Mesendoderm (in vitro differentiated cells): Measurements from ENCODE around the gene PIGW.

Experiments used
- DNase-seq: peaks from one replicate; pipeline ENCODE4 v3.0.0; 2013
- H2AK5ac ChIP-seq: 2 replicates; pipeline ENCODE4 v1.6.1; 2013; ENCODE audit warnings: low read length, inconsistent platforms
- H2BK120ac ChIP-seq: 2 replicates; pipeline ENCODE4 v1.6.1; 2013; ENCODE audit warnings: low read depth, mild to moderate bottlenecking, low read length, moderate library complexity, mixed read lengths
- H2BK15ac ChIP-seq: replicated peaks from 2 replicates; pipeline ENCODE4 v1.6.1; 2013; ENCODE audit warnings: low read depth, mild to moderate bottlenecking, moderate library complexity
- H2BK5ac ChIP-seq: 2 replicates; pipeline ENCODE4 v1.6.1; 2013; ENCODE audit warnings: low read length, inconsistent platforms
- H3K18ac ChIP-seq: 2 replicates; pipeline ENCODE4 v1.6.1; 2013; ENCODE audit warnings: mild to moderate bottlenecking, low read length, mixed read lengths
- H3K23ac ChIP-seq: one replicate; pipeline ENCODE4 v1.6.1; 2013; ENCODE audit warnings: low read length
- H3K27ac ChIP-seq: 2 replicates; pipeline ENCODE4 v1.5.1; 2013; ENCODE audit warnings: low read depth, mild to moderate bottlenecking, inconsistent platforms, low read length, moderate library complexity
- H3K27me3 ChIP-seq: 2 replicates; pipeline ENCODE4 v1.6.1; 2013; ENCODE audit warnings: low read length, control low read depth, mild to moderate bottlenecking, inconsistent platforms; ENCODE audit not compliant: insufficient read depth, poor library complexity
- H3K36me3 ChIP-seq: 2 replicates; pipeline ENCODE4 v1.6.1; 2013; ENCODE audit warnings: low read length, inconsistent platforms; ENCODE audit not compliant: control insufficient read depth, insufficient read depth
- H3K4ac ChIP-seq: one replicate; pipeline ENCODE4 v1.6.1; 2013; ENCODE audit warnings: low read depth, mild to moderate bottlenecking, low read length, moderate library complexity
- H3K4me1 ChIP-seq: 2 replicates; pipeline ENCODE4 v1.6.1; 2013; ENCODE audit warnings: low read depth, low read length, inconsistent platforms; ENCODE audit not compliant: control insufficient read depth
- H3K4me2 ChIP-seq: 2 replicates; pipeline ENCODE4 v1.6.1; 2013; ENCODE audit warnings: low read length
- H3K4me3 ChIP-seq: 2 replicates; pipeline ENCODE4 v1.5.1; 2013; ENCODE audit warnings: mild to moderate bottlenecking, low read length
- H3K56ac ChIP-seq: one replicate; pipeline ENCODE4 v1.6.1; 2013; ENCODE audit warnings: low read length
- H3K79me1 ChIP-seq: 2 replicates; pipeline ENCODE4 v1.6.1; 2013; ENCODE audit warnings: low read length, inconsistent platforms
- H3K79me2 ChIP-seq: 2 replicates; pipeline ENCODE4 v1.6.1; 2013; ENCODE audit warnings: mild to moderate bottlenecking, low read length; ENCODE audit not compliant: control insufficient read depth, insufficient read depth
- H3K9ac ChIP-seq: 2 replicates; pipeline ENCODE4 v1.6.1; 2013; ENCODE audit warnings: low read length, inconsistent platforms
- H4K5ac ChIP-seq: one replicate; pipeline ENCODE4 v1.6.1; 2013; ENCODE audit warnings: low read length
- H4K8ac ChIP-seq: one replicate; pipeline ENCODE4 v1.6.1; 2013; ENCODE audit warnings: low read depth, mild to moderate bottlenecking, control low read depth, low read length, moderate library complexity
- WGBS: extraction: QIAGEN DNeasy Blood & Tissue Kit; methylation state at CpG from one replicate; pipeline ENCODE4 v1.1.7; 2013; ENCODE audit warnings: low lambda C conversion rate, missing lambda C conversion rate; ENCODE audit not compliant: insufficient coverage; ENCODE audit errors: extremely low coverage; 5-methylcytosine and 5-hydroxymethylcytosine counted together

PIGW gene

DNA sequence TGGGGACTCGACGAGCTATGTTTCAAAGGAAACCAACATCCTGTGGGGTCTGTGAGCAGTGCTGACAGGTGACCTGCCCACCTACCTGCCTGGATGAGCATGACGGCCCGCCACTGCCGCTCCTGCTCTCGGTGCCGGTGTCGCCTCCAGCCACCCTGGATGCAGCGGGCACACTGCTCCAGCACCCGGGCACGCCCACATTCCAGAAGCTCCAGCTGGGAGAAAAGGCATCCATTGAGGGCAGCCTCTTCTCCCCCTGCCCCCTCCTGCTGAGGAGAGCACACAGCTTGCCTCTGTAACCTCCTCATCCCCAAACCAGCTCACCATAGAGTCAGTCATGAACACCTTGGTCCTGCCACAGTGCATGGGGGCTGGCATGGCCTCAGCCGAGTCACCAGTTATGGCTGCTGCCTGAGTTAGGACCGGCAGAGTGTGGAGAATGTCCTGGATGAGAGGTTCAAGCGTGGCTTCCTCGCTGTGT lies 34.0 kb upstream of the PIGW start:
- Histone ChIP-seq H2BK120ac (no peak overlapping the region), H3K36me3 (peaks cover 24% of the 10 kb centered on the region), H3K4me1 (no peaks in the 10 kb centered on the region), H4K5ac (no peak overlapping the region), H3K56ac (no peak overlapping the region), H3K4ac (no peak overlapping the region), H4K8ac (no peak overlapping the region), H2BK15ac (no peak overlapping the region), H2AK5ac (no peak overlapping the region), H3K9ac (no peak overlapping the region), H3K79me1 (no peaks in the 10 kb centered on the region), H3K27me3 (no peaks in the 10 kb centered on the region), H3K27ac (no peak overlapping the region), H3K79me2 (no peaks in the 10 kb centered on the region), H3K18ac (no peak overlapping the region), H2BK5ac (no peak overlapping the region), H3K4me3 (no peak overlapping the region), H3K23ac (no peak overlapping the region), H3K4me2 (no peak overlapping the region)
- WGBS, result no CpG with 5 or more reads among the region's 15 CpGs
- no peak for DNase-seq

DNA sequence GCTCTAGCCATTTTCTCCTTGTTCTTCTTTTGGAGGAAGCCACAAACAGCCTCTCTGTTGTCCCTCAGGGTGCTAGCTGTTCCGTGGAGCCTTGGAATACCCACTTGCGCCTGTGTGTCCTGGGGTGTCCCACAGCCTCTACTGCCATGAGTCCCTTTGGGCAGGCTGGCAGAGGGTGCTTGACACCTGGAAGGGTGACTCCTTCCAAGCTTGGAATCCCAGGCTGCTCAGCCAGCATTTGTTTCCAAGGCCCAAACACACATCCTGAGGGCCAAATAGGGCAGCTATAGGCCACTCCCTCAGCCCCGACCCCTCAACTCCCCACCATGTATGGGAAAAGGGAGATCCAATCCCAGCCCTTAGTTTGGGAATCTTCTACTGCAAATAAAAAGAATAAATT lies 33.4 kb upstream of the PIGW start:
- no CpG with 5 or more reads among the region's 3 CpGs for WGBS

DNA sequence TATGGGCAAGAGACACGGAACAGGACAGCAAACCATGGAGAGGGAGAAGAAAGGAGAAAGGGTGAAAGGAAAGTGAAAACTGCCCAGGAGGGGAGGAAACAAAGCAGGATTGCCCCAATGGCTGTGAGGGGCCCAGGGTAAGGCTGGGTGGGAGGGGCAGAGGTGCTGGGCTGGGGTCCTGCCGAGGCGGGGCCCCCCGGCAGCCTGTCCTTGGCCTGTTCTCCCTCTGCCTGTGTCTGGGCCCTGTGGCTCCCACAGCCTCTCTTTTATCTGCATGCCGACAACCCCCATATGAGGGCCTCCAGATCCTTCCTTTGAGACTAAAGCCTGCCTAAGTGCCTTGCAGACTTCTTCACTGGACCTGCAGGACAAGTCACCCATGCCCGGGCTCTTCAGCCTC lies 32.8 kb upstream of the PIGW start:
- Histone ChIP-seq H3K56ac (no peak overlapping the region), H3K36me3 (peaks cover 33% of the 10 kb centered on the region), H2BK15ac (no peak overlapping the region), H3K27ac (no peak overlapping the region), H3K4ac (no peak overlapping the region), H4K8ac (no peak overlapping the region), H2BK5ac (no peak overlapping the region), H3K18ac (no peak overlapping the region), H3K79me1 (no peaks in the 10 kb centered on the region), H3K23ac (no peak overlapping the region), H3K4me3 (no peak overlapping the region), H3K79me2 (no peaks in the 10 kb centered on the region), H3K27me3 (no peaks in the 10 kb centered on the region), H2AK5ac (no peak overlapping the region), H3K9ac (no peak overlapping the region), H3K4me2 (no peak overlapping the region), H4K5ac (no peak overlapping the region), H3K4me1 (no peaks in the 10 kb centered on the region), H2BK120ac (no peak overlapping the region)
- whole genome bisulfite sequencing, result no CpG with 5 or more reads among the region's 6 CpGs
- no peak for DNase-seq

More for the DNA sequence above, 33.4 kb upstream of the PIGW start:
- Histone ChIP-seq H3K4me2 (no peak overlapping the region), H3K9ac (no peak overlapping the region), H3K4me3 (no peak overlapping the region), H2BK15ac (no peak overlapping the region), H3K27me3 (no peaks in the 10 kb centered on the region), H3K4me1 (no peaks in the 10 kb centered on the region), H3K27ac (no peak overlapping the region), H3K4ac (no peak overlapping the region), H3K79me2 (no peaks in the 10 kb centered on the region), H2AK5ac (no peak overlapping the region), H3K56ac (no peak overlapping the region), H4K5ac (no peak overlapping the region), H4K8ac (no peak overlapping the region), H3K23ac (no peak overlapping the region), H3K36me3 (peaks cover 28% of the 10 kb centered on the region), H2BK120ac (no peak overlapping the region), H2BK5ac (no peak overlapping the region), H3K18ac (no peak overlapping the region), H3K79me1 (no peaks in the 10 kb centered on the region)
- DNase-seq, result no peak

DNA sequence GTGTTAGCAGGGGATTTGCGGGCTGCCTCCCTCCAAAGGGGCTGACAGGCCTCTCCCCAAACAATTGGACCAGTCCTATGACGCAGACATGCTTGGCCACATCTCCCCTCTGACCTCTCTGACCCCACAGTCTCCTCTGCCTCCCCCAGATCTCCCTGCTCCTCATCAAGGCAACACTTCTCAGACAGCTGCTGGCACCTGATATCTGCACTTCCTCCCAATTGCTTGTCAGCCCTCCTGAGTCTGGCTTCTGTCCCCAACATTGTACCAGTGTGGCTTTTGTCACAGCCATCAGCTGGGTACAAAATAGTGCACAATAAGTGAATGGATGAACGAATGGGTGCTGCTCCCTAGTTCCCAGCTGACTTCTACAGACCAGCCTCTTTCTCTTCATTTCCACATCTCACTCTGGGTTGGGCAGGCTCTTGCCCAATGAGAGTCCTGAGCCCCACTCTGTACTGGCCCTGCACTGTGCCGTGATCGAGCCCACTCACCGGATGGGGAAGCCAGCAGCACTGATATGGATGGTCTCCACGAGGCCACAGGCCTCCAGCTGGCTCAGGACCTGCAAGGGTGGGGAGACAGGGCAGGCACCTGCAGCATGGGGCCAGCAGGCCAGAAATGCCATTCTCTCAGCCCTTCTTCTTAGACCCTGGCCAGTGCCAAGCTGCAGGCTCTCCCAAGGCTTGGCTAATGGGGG lies 31.2 kb upstream of the PIGW start:
- H3K56ac ChIP-seq, result no peak overlapping the region
- H3K9ac ChIP-seq, result no peak overlapping the region
- no peak overlapping the region for H2BK120ac ChIP-seq
- no peak overlapping the region for H3K4me2 ChIP-seq
- H3K4ac ChIP-seq, result no peak overlapping the region
- H4K5ac ChIP-seq, result no peak overlapping the region
- no peak overlapping the region for H2BK15ac ChIP-seq
- H3K18ac ChIP-seq, result no peak overlapping the region
- H4K8ac ChIP-seq, result no peak overlapping the region
- H3K27me3 ChIP-seq, result no peaks in the 10 kb centered on the region
- WGBS, result no CpG with 5 or more reads among the region's 7 CpGs
- H2BK5ac ChIP-seq, result no peak overlapping the region
- peaks cover 31% of the 10 kb centered on the region for H3K36me3 ChIP-seq
- H3K4me3 ChIP-seq, result no peak overlapping the region
- no peak for DNase-seq
- H3K27ac ChIP-seq, result no peak overlapping the region
- no peaks in the 10 kb centered on the region for H3K79me1 ChIP-seq
- no peaks in the 10 kb centered on the region for H3K79me2 ChIP-seq
- H3K4me1 ChIP-seq, result no peaks in the 10 kb centered on the region
- no peak overlapping the region for H3K23ac ChIP-seq
- no peak overlapping the region for H2AK5ac ChIP-seq

DNA sequence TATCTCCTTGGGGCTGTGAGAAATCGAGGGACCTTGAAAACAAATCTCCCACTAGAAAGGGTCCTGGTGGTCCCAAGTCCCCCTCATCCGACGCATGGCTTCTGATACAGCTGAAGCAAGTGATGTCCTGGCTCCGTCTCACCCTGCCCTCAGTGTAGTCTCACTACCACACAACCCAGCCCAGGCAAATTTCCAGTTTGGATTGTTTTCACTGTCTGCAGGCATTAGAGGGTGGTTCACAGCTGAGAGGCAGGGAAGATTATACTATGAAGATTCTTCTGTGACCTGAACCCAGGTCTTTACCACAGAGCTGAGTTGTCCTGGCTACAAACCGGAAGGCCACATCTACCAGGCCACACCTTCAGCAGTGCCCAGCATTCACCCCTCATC lies 30.6 kb upstream of the PIGW start:
- H3K56ac ChIP-seq, result no peak overlapping the region
- no peaks in the 10 kb centered on the region for H3K79me1 ChIP-seq
- no peak for DNase-seq
- H3K4me2 ChIP-seq, result no peak overlapping the region
- H3K36me3 ChIP-seq, result peaks cover 32% of the 10 kb centered on the region
- no peaks in the 10 kb centered on the region for H3K79me2 ChIP-seq
- WGBS, result no CpG with 5 or more reads among the region's 5 CpGs
- no peak overlapping the region for H2BK120ac ChIP-seq
- H4K5ac ChIP-seq, result no peak overlapping the region
- no peak overlapping the region for H3K23ac ChIP-seq
- no peak overlapping the region for H3K18ac ChIP-seq
- H3K9ac ChIP-seq, result no peak overlapping the region
- no peak overlapping the region for H3K4ac ChIP-seq
- H3K4me3 ChIP-seq, result no peak overlapping the region
- H3K27me3 ChIP-seq, result no peaks in the 10 kb centered on the region
- H2BK5ac ChIP-seq, result no peak overlapping the region
- no peak overlapping the region for H2BK15ac ChIP-seq
- no peak overlapping the region for H2AK5ac ChIP-seq
- H4K8ac ChIP-seq, result no peak overlapping the region
- no peaks in the 10 kb centered on the region for H3K4me1 ChIP-seq
- H3K27ac ChIP-seq, result no peak overlapping the region

DNA sequence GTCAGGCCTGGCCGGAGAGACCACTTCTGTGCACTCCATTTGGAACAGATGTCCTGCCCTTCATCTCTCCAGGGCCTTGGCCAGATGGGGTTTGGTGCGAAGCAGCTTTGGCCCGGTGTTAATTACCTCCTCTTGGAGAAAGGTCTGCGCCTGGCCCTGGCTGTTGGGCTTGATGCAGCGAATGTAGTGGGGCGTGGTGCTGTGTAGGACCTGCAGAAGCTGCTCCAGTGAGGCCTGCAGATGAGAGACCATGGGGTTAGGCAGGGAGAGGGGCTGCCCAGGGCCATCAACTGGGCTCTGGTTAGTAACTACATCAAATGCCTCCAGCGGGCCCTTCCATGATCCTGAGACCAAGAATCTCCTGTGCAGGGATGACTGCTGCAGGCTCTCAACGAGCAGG lies 29.6 kb upstream of the PIGW start:
- no CpG with 5 or more reads among the region's 8 CpGs for WGBS

More for the DNA sequence above, 29.6 kb upstream of the PIGW start:
- H4K8ac ChIP-seq, result no peak overlapping the region
- H3K27me3 ChIP-seq, result no peaks in the 10 kb centered on the region
- no peak overlapping the region for H3K9ac ChIP-seq
- no peak for DNase-seq
- H3K36me3 ChIP-seq, result peaks cover 34% of the 10 kb centered on the region
- no peak overlapping the region for H2AK5ac ChIP-seq
- H3K4ac ChIP-seq, result no peak overlapping the region
- no peak overlapping the region for H3K4me3 ChIP-seq
- no peak overlapping the region for H3K4me2 ChIP-seq
- H3K18ac ChIP-seq, result no peak overlapping the region
- H3K56ac ChIP-seq, result no peak overlapping the region
- no peaks in the 10 kb centered on the region for H3K4me1 ChIP-seq
- no peak overlapping the region for H3K23ac ChIP-seq
- no peak overlapping the region for H2BK15ac ChIP-seq
- no peak overlapping the region for H2BK120ac ChIP-seq
- H3K27ac ChIP-seq, result no peak overlapping the region
- H3K79me2 ChIP-seq, result no peaks in the 10 kb centered on the region
- H4K5ac ChIP-seq, result no peak overlapping the region
- no peak overlapping the region for H2BK5ac ChIP-seq
- H3K79me1 ChIP-seq, result no peaks in the 10 kb centered on the region
